GM18508 (cell line): ENCODE data around the gene SEC14L1.
"Not testable (repeated sequence)": the region's sequence is repeated elsewhere in the genome, so short reads cannot be mapped to it uniquely, and the experiment has no call there.

Experiments used
- ATAC-seq: cut with Tn5 transposase; IDR thresholded peaks from one replicate; pipeline ENCODE4 v1.9.1; 2021; ENCODE audit warnings: moderate number of reproducible peaks; ENCODE audit not compliant: insufficient read depth, unreplicated experiment

The SEC14L1 gene

DNA sequence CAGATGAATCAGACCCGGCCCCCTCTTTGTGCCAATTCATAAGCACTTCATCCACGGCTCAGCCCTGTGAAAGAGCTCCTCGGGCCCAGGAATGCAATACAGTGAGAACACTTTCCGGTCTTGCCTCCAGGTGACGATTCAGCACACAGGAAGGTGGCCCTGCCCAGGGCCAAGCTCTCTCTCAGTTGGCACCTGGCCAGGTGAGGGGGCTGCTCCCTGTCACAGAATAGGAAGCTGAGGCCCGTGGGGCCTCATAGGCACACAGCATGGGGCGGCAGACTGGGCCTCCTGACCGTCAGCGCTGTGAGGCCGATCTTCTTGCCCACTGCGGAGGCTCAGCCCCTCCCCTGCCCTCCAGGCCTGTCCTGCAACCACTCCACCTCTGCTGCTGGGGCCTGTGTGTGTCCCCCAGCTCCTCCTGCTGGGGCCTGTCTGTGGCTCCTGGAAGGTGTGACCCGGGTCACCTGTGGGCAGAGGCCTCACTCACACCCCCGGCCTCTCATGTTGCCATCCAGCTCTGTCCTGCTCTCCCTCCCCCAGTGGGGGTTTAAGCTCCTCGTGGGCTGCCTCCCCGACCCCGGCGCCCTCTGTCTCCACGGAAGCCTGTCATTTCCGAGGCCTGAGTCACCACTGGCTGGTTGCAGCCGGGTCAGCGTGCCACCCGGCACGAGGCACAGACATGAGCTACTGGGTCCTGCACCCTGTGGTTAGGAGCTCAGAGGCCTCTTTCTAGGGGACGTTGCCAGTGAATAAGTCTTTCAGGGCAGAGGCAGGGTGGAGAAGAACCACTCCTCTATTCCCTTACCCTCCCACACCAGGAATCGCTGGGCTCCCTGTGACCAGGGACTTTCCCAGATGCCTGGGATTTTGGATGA, 114.4 kb downstream of the SEC14L1 start:
- no peak for ATAC-seq

DNA sequence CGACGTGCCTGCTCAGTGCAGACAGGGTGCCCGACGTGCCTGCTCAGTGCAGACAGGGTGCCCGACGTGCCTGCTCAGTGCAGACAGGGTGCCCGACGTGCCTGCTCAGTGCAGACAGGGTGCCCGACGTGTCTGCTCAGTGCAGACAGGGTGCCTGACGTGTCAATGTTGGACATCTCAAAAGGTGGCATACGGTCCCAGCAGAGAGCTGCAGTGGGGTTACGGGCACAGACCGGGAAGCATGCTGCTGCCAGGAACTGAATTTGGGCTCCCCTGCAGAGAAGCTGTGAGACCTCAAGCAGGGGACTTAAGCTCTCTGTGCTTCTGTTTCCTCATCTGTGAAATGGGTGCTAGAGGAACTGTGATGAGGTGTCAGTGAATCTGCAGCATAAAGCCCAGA, 115.2 kb downstream of the SEC14L1 start:
- not testable (repeated sequence) for ATAC-seq

DNA sequence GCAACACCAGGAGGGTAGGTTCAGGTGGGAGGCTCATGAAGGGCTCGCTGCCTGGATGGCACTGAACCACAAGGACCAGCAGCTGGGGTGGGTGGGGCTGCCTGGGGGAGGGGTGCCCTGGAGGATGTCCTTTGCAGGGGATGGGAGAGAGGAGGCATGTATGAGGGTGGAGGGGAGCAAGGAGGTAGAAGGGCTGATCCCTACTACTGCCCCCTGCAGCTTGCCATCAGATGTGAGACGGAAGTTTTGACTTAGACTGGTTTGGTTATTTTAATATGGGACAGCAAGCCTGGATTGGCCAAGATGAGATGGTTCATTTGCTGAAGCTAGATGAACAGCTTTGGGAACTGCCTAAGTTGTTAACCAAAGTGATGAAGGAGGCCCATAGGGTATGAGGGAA, 115.9 kb downstream of the SEC14L1 start:
- no peak for ATAC-seq

DNA sequence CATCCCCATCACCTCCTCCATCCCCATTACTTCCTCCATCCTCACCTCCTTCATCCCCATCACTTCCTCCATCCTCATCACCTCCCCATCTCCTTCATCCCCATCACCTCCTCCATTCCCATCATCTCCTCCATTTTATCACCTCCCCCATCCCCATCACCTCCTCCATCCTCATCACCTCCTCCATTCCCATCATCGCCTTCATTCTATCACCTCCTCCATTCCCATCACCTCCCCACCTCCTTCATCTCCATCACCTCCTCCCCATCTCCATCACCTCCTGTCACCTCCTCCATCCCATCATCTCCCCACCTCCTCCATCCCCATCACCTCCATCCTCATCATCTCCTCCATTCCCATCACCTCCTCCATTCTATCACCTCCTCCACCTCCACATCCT, 116.4 kb downstream of the SEC14L1 start:
- no peak for ATAC-seq

DNA sequence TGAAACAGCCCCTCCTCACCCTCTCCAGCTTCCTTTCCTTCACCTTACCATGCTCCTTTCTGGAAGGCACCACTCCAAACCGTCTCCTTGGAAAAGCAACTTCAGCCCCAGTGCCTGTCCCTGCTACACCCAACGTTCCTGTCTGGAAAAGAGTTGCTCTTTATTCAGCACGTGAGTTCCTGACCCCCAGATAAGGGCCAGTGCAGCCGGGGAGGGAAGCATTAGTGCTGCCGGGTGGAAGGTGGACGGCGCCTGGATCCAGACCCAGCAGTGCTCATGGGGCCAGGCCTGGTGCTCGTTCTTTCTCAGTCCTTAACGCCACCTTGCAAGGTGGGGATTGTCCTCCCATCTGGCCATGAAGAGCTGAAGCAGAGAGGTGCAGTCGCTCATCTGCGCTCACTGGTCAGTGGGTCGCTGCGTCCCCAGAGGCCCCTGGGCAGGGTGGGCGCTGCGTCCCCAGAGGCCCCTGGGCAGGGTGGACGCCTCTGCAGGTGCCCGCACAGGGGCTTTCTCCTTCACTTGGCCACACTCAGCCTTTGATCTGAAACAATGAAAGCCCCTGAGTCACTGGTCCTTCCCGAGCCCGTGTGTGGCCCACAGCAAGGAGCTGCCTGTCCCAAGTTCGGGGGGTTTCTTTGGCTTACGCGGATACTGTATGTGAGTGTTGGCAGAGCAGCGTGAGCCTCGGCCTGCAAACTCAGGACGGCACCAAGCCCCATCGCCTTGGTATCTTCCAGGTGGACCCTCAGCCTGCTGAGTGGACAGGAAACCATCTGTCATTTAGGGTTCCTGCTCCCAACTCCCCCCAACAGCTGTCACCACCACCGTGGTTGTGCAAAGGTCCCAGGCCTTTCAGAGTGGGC, 117.1 kb downstream of the SEC14L1 start:
- no peak for ATAC-seq

DNA sequence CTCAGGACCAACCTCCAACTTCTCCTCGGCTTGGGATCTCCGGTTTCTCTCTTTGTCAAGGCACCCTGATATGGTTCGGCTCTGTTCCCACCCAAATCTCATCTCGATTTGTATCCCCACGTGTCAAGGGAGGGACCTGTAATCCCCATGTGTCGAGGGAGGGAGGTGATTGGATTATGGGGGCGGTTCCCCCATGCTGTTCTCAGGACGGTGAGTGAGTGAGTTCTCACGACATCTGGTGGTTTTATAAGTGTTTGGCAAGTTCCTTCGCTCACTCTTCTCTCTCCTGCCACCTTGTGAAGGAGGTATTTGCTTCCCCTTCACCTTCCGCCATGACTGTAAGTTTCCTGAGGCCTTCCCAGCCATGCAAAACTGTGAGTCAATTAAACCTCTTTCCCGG, 117.9 kb downstream of the SEC14L1 start:
- no peak for ATAC-seq

DNA sequence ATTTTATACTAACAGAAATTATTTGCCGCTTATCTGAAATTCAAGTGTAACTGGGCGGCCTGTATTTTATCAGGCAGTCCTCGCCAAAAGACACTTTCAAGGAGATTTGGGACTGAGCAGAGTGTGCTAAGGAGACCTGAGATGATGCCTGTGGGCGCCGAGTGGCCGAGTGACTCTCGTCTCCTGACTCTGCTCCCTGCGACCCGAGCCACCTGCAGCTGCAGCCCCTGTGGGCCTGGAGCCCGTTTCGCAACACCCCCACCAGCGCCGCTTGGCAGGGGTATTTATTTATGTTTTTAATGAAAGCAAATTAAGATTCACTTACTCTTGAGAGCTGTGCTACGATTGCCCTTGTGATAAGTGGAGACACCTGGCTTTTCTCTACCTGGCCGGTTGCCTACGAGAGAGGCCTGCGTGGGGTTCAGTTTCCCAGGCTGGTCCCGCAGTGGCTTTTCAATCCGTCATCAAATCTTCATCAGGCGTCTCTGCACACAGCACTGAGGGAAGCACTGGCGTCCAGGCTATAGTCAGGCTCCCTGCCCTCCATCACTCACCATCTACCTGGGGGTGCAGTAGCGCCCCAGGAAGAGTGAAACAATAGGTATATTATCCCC, 124.0 kb downstream of the SEC14L1 start:
- ATAC-seq: no peak

DNA sequence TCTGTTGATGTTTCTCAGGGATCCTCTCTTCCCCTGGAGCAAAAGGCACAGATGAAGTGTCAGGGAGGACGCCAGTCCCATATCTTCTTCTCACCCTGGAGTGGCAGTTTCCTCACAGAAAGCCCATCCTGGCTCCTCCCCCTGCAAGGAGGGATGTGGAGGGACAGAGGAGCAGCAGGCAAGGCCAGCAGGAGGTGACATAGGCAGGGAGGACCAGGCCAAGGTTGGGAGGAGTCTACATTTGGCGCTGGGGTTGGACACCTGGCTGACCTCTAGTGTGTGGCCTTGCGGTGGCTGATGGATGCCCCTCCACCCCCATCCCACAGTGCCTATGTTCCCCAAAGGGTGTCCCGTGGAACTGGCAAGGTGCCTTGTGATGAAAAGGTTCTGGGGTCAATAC, 125.4 kb downstream of the SEC14L1 start:
- no peak for ATAC-seq
